ENCODE measurements around the gene RIMS4.

GRCh38 chr20:44848254-44849015, 38.1 kb upstream of the RIMS4 start:
- TF ChIP-seq CTCF (IDR thresholded peaks at IDR 0.05) (no peak), POLR2A (IDR thresholded peaks at IDR 0.05) (no peak)

Measured in prostate gland (tissue), 2 donors.